H1 (cell line): Measurements from ENCODE around the gene GABRD. TPM values are rescaled to one million over a fixed set of nuclear protein-coding genes. Genes with fewer than 3 reads are reported as not detected.

Experiments used
- CTCF ChIA-PET: fragments of 300-600 bp; sonication (Branson Sonifier 250); formaldehyde crosslinking; loops from one replicate; lab custom pipeline; 2021; ENCODE audit not compliant: partially characterized antibody; lab: Charles Lee
- POLR2A ChIA-PET: fragments of 300-600 bp; sonication (Branson Sonifier 250); formaldehyde crosslinking; loops from one replicate; lab custom pipeline; 2021; ENCODE audit warnings: inconsistent platforms; ENCODE audit not compliant: partially characterized antibody; lab: Charles Lee
- DNase-seq, 2 experiments: peaks; one replicate each; pipeline versions ENCODE4 v3.0.0 to v3.0.0-alpha.2; 2010 to 2022; ENCODE audit warnings: low spot score in 2 of 2, low read depth in 1 of 2, mixed read lengths in 1 of 2
- FAIRE-seq: peaks from 2 replicates; lab custom pipeline; 2011; peaks lifted over from hg19 to GRCh38; lab: Jason Lieb, UNC
- H2AFZ ChIP-seq: 2 replicates; pipeline ENCODE4 v1.8.1; 2012; ENCODE audit warnings: low read length, inconsistent platforms
- H2AK5ac ChIP-seq: 2 replicates; pipeline ENCODE4 v1.6.1; 2013; ENCODE audit warnings: low read depth, low read length
- H2BK120ac ChIP-seq: replicated peaks from 2 replicates; pipeline ENCODE3; 2013; ENCODE audit warnings: low read depth, low read length, inconsistent platforms
- H2BK12ac ChIP-seq: 2 replicates; pipeline ENCODE4 v1.6.1; 2013; ENCODE audit warnings: low read depth, low read length
- H2BK15ac ChIP-seq: 2 replicates; pipeline ENCODE4 v1.6.1; 2013; ENCODE audit warnings: low read length
- H2BK20ac ChIP-seq: 2 replicates; pipeline ENCODE4 v1.6.1; 2013; ENCODE audit warnings: low read length
- H2BK5ac ChIP-seq: 2 replicates; pipeline ENCODE4 v1.6.1; 2013; ENCODE audit warnings: low read depth, low read length
- H3K14ac ChIP-seq: 2 replicates; pipeline ENCODE4 v1.6.1; 2013; ENCODE audit warnings: inconsistent platforms; ENCODE audit not compliant: insufficient read length
- H3K18ac ChIP-seq: 2 replicates; pipeline ENCODE4 v1.6.1; 2013; ENCODE audit warnings: low read length; ENCODE audit errors: extremely low read depth
- H3K23ac ChIP-seq: 2 replicates; pipeline ENCODE4 v1.6.1; 2013; ENCODE audit warnings: inconsistent platforms; ENCODE audit not compliant: insufficient read length
- H3K23me2 ChIP-seq: 2 replicates; pipeline ENCODE4 v1.6.1; 2013; ENCODE audit warnings: low read depth, low read length
- H3K27ac ChIP-seq: 2 replicates; pipeline ENCODE4 v1.6.1; 2011; ENCODE audit warnings: low read depth, low read length, inconsistent platforms
- H3K27me3 ChIP-seq, 4 experiments: replicated peaks in 1 of 4; 1 replicate in 1 of 4; 2 replicates in 3 of 4; pipeline versions ENCODE4 v1.6.1 to v1.8.1; 2011 to 2013; ENCODE audit warnings: low read length in 3 of 4, mild to moderate bottlenecking in 3 of 4, inconsistent platforms in 2 of 4, mixed read lengths in 2 of 4, moderate library complexity in 1 of 4; ENCODE audit not compliant: control insufficient read depth in 3 of 4, insufficient read depth in 3 of 4; ENCODE audit errors: extremely low read depth in 1 of 4
- H3K36me3 ChIP-seq, 4 experiments: 2 replicates each; pipeline versions ENCODE4 v1.6.1 to v1.8.1; 2011 to 2013; ENCODE audit warnings: mild to moderate bottlenecking in 4 of 4, low read length in 3 of 4, moderate library complexity in 2 of 4, control low read depth in 1 of 4, inconsistent platforms in 1 of 4; ENCODE audit not compliant: insufficient read depth in 4 of 4, control insufficient read depth in 2 of 4
- H3K4ac ChIP-seq: replicated peaks from 2 replicates; pipeline ENCODE3; 2013; ENCODE audit warnings: low read length, low read depth, mixed read lengths, inconsistent platforms; ENCODE audit not compliant: insufficient read length
- H3K4me1 ChIP-seq, 4 experiments: replicated peaks in 1 of 4; 1 replicate in 1 of 4; 2 replicates in 3 of 4; pipeline versions ENCODE4 v1.6.1 to v1.8.1; 2011 to 2013; ENCODE audit warnings: low read length in 3 of 4, inconsistent platforms in 2 of 4, mixed read lengths in 1 of 4; ENCODE audit not compliant: insufficient read depth in 4 of 4, control insufficient read depth in 3 of 4
- H3K4me2 ChIP-seq, 2 experiments: 2 replicates each; pipeline versions ENCODE4 v1.6.1 to v1.8.1; 2011 to 2013; ENCODE audit warnings: low read depth in 2 of 2, low read length in 2 of 2, control low read depth in 1 of 2, inconsistent platforms in 1 of 2, mild to moderate bottlenecking in 1 of 2; ENCODE audit not compliant: insufficient read depth in 1 of 2
- H3K4me3 ChIP-seq, 4 experiments: fragments of 200-600, 300-600 bp in 1 of 4; sonication (generic), shearing (Covaris generic), sonication (Bioruptor Twin) in 1 of 4; 2 replicates each; pipeline versions ENCODE4 v1.5.1 to v1.8.1; 2011 to 2016; ENCODE audit warnings: low read length in 4 of 4, low read depth in 3 of 4, control low read depth in 2 of 4, inconsistent platforms in 2 of 4, mild to moderate bottlenecking in 2 of 4, mixed read lengths in 1 of 4, moderate library complexity in 1 of 4; ENCODE audit not compliant: insufficient read depth in 2 of 4; ENCODE audit errors: extremely low read depth in 1 of 4
- H3K56ac ChIP-seq: replicated peaks from 2 replicates; pipeline ENCODE3; 2013; ENCODE audit warnings: low read depth, mild to moderate bottlenecking, mixed read lengths, low read length, inconsistent platforms; ENCODE audit not compliant: insufficient read length
- H3K79me1 ChIP-seq: 2 replicates; pipeline ENCODE4 v1.6.1; 2013; ENCODE audit warnings: low read depth, low read length, control low read depth
- H3K79me2 ChIP-seq, 2 experiments: 2 replicates each; pipeline versions ENCODE4 v1.6.1 to v1.8.1; 2012 to 2013; ENCODE audit warnings: low read length in 2 of 2, mild to moderate bottlenecking in 2 of 2, inconsistent platforms in 1 of 2; ENCODE audit not compliant: insufficient read depth in 2 of 2, control insufficient read depth in 1 of 2
- H3K9ac ChIP-seq, 4 experiments: replicated peaks in 1 of 4; 1 replicate in 1 of 4; 2 replicates in 3 of 4; pipeline versions ENCODE4 v1.6.1 to v1.8.1; 2011 to 2013; ENCODE audit warnings: low read depth in 3 of 4, low read length in 3 of 4, control low read depth in 2 of 4, mild to moderate bottlenecking in 2 of 4, moderate library complexity in 2 of 4, inconsistent platforms in 1 of 4; ENCODE audit errors: extremely low read depth in 1 of 4
- H3K9me3 ChIP-seq, 2 experiments: 2 replicates each; pipeline versions ENCODE4 v1.6.1 to v1.8.1; 2012 to 2013; ENCODE audit warnings: mild to moderate bottlenecking in 2 of 2, moderate library complexity in 2 of 2, control low read depth in 1 of 2, inconsistent platforms in 1 of 2, low read depth in 1 of 2, low read length in 1 of 2, mixed read lengths in 1 of 2; ENCODE audit not compliant: insufficient read depth in 2 of 2
- H4K20me1 ChIP-seq, 2 experiments: replicated peaks in 1 of 2; 2 replicates each; pipeline versions ENCODE3 to v1.8.1; 2011 to 2013; ENCODE audit warnings: inconsistent platforms in 2 of 2, low read length in 2 of 2, mild to moderate bottlenecking in 1 of 2; ENCODE audit not compliant: insufficient read depth in 2 of 2, control insufficient read depth in 1 of 2
- H4K5ac ChIP-seq: 2 replicates; pipeline ENCODE4 v1.6.1; 2013; ENCODE audit warnings: low read length, low read depth, mixed read lengths, inconsistent platforms; ENCODE audit not compliant: insufficient read length
- H4K8ac ChIP-seq: 2 replicates; pipeline ENCODE4 v1.8.0; 2013; ENCODE audit warnings: mild to moderate bottlenecking, moderate library complexity, low read length, inconsistent platforms; ENCODE audit not compliant: insufficient read depth; ENCODE audit errors: extremely low read depth
- H4K91ac ChIP-seq: replicated peaks from 2 replicates; pipeline ENCODE3; 2013; ENCODE audit warnings: low read length, mixed read lengths, inconsistent platforms; ENCODE audit not compliant: insufficient read length
- BACH1 ChIP-seq: IDR thresholded peaks from 2 replicates; pipeline ENCODE4 v1.6.1; 2012; ENCODE audit warnings: low read length, improper control_type of control experiment
- EZH2 ChIP-seq: fragments of 200-600 bp; sonication (generic); IDR thresholded peaks from 2 replicates; pipeline ENCODE4 v1.7.1; 2012; ENCODE audit warnings: low read depth, mild to moderate bottlenecking, moderate library complexity, low read length, inconsistent platforms; ENCODE audit not compliant: severe bottlenecking
- NANOG ChIP-seq: IDR thresholded peaks from 2 replicates; pipeline ENCODE4 v1.6.1; 2011; ENCODE audit warnings: low read length, low read depth, mild to moderate bottlenecking, inconsistent platforms; ENCODE audit not compliant: insufficient read depth, poor library complexity, severe bottlenecking
- RAD21 ChIP-seq, 2 experiments: IDR thresholded peaks in 1 of 2; conservative IDR thresholded peaks in 1 of 2; 2 replicates each; pipeline ENCODE4 v1.6.1; 2011; ENCODE audit warnings: low read depth in 2 of 2, low read length in 2 of 2, improper control_type of control experiment in 1 of 2, inconsistent platforms in 1 of 2, mild to moderate bottlenecking in 1 of 2, moderate library complexity in 1 of 2
- RNF2 ChIP-seq: fragments of 200-900, 300-1000 bp; sonication (generic); IDR thresholded peaks from 2 replicates; pipeline ENCODE4 v1.7.1; 2016; ENCODE audit warnings: borderline replicate concordance, low read depth, mild to moderate bottlenecking, antibody characterized with exemption, low read length; ENCODE audit not compliant: poor library complexity, severe bottlenecking; ENCODE audit errors: missing control alignments
- RXRA ChIP-seq: IDR thresholded peaks from 2 replicates; pipeline ENCODE4 v1.6.1; 2011; ENCODE audit warnings: low read depth, mild to moderate bottlenecking, low read length, moderate library complexity; ENCODE audit not compliant: insufficient read depth
- SRF ChIP-seq: IDR thresholded peaks from 2 replicates; pipeline ENCODE4 v1.6.1; 2011; ENCODE audit warnings: mild to moderate bottlenecking, low read depth, low read length, moderate library complexity
- SUZ12 ChIP-seq: fragments of 200-600 bp; sonication (generic); IDR thresholded peaks from 2 replicates; pipeline ENCODE4 v1.6.1; 2012; ENCODE audit warnings: mild to moderate bottlenecking, inconsistent platforms, low read length, moderate library complexity, mixed read lengths
- TAF7 ChIP-seq: optimal IDR thresholded peaks from 2 replicates; pipeline ENCODE3; 2011; ENCODE audit warnings: low read depth, mild to moderate bottlenecking, inconsistent platforms, low read length, moderate library complexity, borderline replicate concordance
- TCF12 ChIP-seq: IDR thresholded peaks from 2 replicates; pipeline ENCODE4 v1.6.1; 2011; ENCODE audit warnings: low read depth, mild to moderate bottlenecking, low read length
- WGBS, 2 experiments: shearing (Covaris generic) in 1 of 2; methylation state at CpG; one replicate each; pipeline versions ENCODE4 v1.1.6 to v1.1.7; 2013 to 2015; ENCODE audit warnings: low lambda C conversion rate in 2 of 2, mixed read lengths in 2 of 2, inconsistent platforms in 1 of 2, low coverage in 1 of 2, missing lambda C conversion rate in 1 of 2; ENCODE audit not compliant: insufficient replicate concordance in 2 of 2, insufficient coverage in 1 of 2, insufficient read length in 1 of 2; ENCODE audit errors: extremely low coverage in 1 of 2, missing lambda C conversion rate in 1 of 2; 5-methylcytosine and 5-hydroxymethylcytosine counted together
- polyA plus RNA-seq, 7 experiments: library from polyadenylated mRNA; depleted of rRNA in 3 of 7; stranded (reverse) in 5 of 7; unstranded in 2 of 7; fragments of >200 nt in 5 of 7; fragments of 200-250 nt in 2 of 7; gene quantifications; 1 replicate in 5 of 7; 2 replicates in 1 of 7; 4 replicates in 1 of 7; pipeline versions ENCODE4 v1.2.1 to v1.2.3, GENCODE V29; 2011 to 2013; ENCODE audit warnings: missing spikeins in 2 of 7, mixed read lengths in 2 of 7
- total RNA-seq: library from RNA; stranded (reverse); fragmentation: NEBNext Ultra II Directional; extraction: Animal tissue kit (Norgen Biotek cat#: 25700); gene quantifications from 2 replicates; pipeline ENCODE4 v1.2.1, GENCODE V29; 2021
- TF ChIP-seq, protein P1 (sequence below): IDR thresholded peaks from 2 replicates; pipeline ENCODE4 v1.6.1; 2012; ENCODE audit warnings: low read length, inconsistent platforms

Gene GABRD
- total and polyA plus RNA-seq, 2 of the 8 experiments (the other 6 are each of a cell fraction or from before 2014, with no cell fraction given) = 1.8 to 3.0 TPM

DNA sequence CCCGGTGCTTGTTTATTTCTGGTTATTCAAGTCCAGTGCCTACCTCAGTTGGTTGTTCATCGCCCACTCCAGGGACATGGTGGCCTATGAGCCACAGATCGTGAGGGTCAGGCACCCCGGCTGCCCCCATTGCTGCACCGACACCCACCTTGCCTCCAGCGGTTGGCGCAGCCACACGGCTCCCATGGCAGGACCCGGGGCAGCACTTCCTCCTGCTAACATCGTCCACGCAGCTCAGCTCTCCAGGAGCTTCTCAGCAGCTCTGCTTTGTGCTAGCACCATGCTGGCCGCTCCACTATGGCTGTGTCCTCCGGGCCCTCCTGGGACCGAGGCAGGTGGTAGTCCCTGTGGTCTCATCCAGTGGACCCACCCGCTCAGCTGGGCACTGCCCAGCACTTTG lies 17.1 kb downstream of the GABRD start:
- no peaks in the 10 kb centered on the region for H3K36me3 ChIP-seq
- no peak overlapping the region for H3K56ac ChIP-seq
- ChIA-PET POLR2A (no interaction called here), CTCF (interaction anchor here (1.1 to 8.8 kb wide), 3 partner anchors 9 to 75 kb away, joined by 3 to 92 read pairs (median 5); no protein-coding TSS in a partner anchor)
- no peak overlapping the region for H3K18ac ChIP-seq
- DNase-seq (no peak), FAIRE-seq (no peak)
- H3K4me1 ChIP-seq = peaks cover 0 to 10% (median 4%) of the 10 kb centered on the region in 4 experiments; a peak in 3 of 7 replicates
- H2BK15ac ChIP-seq = no peak overlapping the region
- H2BK20ac ChIP-seq = no peak overlapping the region
- H3K27me3 ChIP-seq = no peaks in the 10 kb centered on the region
- H3K23me2 ChIP-seq = no peaks in the 10 kb centered on the region
- H3K4me3 ChIP-seq = no peak overlapping the region
- no peaks in the 10 kb centered on the region for H4K20me1 ChIP-seq
- no peaks in the 10 kb centered on the region for H3K79me1 ChIP-seq
- WGBS, 2 experiments = 93% methylated on average over 15 of the region's 15 CpGs; no CpG with 5 or more reads in 1 of the 2 experiments
- H3K27ac ChIP-seq = no peak overlapping the region
- H3K9me3 ChIP-seq = no peaks in the 10 kb centered on the region
- H3K4me2 ChIP-seq = no peak overlapping the region
- no peak overlapping the region; the same call in 1 of the 2 replicates for H4K8ac ChIP-seq
- H4K91ac ChIP-seq = no peak overlapping the region
- no peak overlapping the region for H3K14ac ChIP-seq
- no peak overlapping the region for H4K5ac ChIP-seq
- H2BK12ac ChIP-seq = no peak overlapping the region
- H3K79me2 ChIP-seq = no peaks in the 10 kb centered on the region
- H2BK120ac ChIP-seq = no peak overlapping the region
- H2BK5ac ChIP-seq = no peak overlapping the region
- no peak overlapping the region for H3K23ac ChIP-seq
- H2AFZ ChIP-seq = no peak overlapping the region
- H2AK5ac ChIP-seq = no peak overlapping the region; the same call in 1 of the 2 replicates
- H3K4ac ChIP-seq = no peak overlapping the region
- H3K9ac ChIP-seq = no peak overlapping the region
- no peak for TF ChIP-seq TAF7
- no peak for TF ChIP-seq SRF
- no peak for TF ChIP-seq NANOG
- no peak for TF ChIP-seq RAD21 (IDR thresholded peaks at IDR 0.05 in 1 of 2, conservative IDR thresholded peaks at IDR 0.05 in 1 of 2; ENCODE audit: low read depth in 2 of 2, low read length in 2 of 2)
- TF ChIP-seq, protein P1, sequence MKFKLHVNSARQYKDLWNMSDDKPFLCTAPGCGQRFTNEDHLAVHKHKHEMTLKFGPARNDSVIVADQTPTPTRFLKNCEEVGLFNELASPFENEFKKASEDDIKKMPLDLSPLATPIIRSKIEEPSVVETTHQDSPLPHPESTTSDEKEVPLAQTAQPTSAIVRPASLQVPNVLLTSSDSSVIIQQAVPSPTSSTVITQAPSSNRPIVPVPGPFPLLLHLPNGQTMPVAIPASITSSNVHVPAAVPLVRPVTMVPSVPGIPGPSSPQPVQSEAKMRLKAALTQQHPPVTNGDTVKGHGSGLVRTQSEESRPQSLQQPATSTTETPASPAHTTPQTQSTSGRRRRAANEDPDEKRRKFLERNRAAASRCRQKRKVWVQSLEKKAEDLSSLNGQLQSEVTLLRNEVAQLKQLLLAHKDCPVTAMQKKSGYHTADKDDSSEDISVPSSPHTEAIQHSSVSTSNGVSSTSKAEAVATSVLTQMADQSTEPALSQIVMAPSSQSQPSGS = no peak
- no peak for TF ChIP-seq RXRA
- no peak for TF ChIP-seq SUZ12
- TF ChIP-seq BACH1 = no peak
- TF ChIP-seq RNF2 = no peak
- TF ChIP-seq TCF12 = no peak
- no peak for TF ChIP-seq EZH2
